GM12875 (cell line): Measurements from ENCODE around the gene SUV39H2.

Experiments used
- H3K4me3 ChIP-seq: one replicate; pipeline ENCODE4 v1.5.1; 2011; ENCODE audit warnings: low read depth, low read length, control low read depth
- TF ChIP-seq, protein P1 (sequence below): IDR thresholded peaks from 2 replicates; pipeline ENCODE4 v1.5.1; 2011; ENCODE audit warnings: low read depth, mild to moderate bottlenecking, control low read depth, inconsistent platforms, low read length, moderate library complexity, borderline replicate concordance; ENCODE audit not compliant: insufficient read depth

Gene SUV39H2, protein sequence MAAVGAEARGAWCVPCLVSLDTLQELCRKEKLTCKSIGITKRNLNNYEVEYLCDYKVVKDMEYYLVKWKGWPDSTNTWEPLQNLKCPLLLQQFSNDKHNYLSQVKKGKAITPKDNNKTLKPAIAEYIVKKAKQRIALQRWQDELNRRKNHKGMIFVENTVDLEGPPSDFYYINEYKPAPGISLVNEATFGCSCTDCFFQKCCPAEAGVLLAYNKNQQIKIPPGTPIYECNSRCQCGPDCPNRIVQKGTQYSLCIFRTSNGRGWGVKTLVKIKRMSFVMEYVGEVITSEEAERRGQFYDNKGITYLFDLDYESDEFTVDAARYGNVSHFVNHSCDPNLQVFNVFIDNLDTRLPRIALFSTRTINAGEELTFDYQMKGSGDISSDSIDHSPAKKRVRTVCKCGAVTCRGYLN

DNA sequence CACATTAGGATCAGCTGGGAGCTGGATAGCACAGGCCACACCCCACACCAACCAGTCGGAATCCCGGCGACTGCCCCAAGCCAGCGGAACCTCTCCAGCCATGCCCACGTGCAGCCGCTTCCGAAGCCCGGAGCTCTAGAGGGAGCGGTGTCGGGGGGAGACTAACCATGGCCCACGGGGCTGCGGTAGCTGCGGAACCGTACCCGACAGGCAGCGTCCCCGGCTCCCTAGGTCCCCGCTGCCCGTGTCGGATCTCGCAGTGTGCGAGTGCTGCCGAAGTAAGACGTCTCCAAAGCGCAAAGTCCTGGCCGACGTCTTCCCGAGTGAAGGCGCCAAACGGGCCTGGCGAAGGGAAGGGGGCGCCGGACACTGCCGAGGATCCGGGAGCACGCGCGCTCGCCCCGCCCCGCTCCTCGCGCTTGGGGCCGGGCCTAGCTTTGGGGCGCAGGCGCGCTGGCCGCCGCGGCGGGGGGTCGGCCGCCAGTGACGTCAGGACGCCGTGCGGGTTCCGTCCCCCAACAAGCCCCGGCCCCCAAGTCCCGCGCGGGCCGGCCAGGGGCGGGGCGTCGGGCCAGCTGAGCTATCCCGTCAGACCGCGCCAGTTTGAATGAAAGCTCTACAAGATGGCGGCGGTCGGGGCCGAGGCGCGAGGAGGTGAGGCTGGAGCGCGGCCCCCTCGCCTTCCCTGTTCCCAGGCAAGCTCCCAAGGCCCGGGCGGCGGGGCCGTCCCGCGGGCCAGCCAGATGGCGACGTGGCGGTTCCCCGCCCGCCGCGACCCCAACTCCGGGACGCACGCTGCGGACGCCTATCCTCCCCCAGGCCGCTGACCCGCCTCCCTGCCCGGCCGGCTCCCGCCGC lies at the start of gene SUV39H2:
Gene SUV39H2 (plus strand): TSS at position 601 of the 858 bp plus-strand sequence. CDS start 23 bp downstream, at position 624.
- H3K4me3 ChIP-seq, result peak within 1 kb of the TSS; percentile 87
- TF ChIP-seq, protein P1, sequence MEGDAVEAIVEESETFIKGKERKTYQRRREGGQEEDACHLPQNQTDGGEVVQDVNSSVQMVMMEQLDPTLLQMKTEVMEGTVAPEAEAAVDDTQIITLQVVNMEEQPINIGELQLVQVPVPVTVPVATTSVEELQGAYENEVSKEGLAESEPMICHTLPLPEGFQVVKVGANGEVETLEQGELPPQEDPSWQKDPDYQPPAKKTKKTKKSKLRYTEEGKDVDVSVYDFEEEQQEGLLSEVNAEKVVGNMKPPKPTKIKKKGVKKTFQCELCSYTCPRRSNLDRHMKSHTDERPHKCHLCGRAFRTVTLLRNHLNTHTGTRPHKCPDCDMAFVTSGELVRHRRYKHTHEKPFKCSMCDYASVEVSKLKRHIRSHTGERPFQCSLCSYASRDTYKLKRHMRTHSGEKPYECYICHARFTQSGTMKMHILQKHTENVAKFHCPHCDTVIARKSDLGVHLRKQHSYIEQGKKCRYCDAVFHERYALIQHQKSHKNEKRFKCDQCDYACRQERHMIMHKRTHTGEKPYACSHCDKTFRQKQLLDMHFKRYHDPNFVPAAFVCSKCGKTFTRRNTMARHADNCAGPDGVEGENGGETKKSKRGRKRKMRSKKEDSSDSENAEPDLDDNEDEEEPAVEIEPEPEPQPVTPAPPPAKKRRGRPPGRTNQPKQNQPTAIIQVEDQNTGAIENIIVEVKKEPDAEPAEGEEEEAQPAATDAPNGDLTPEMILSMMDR, result no peak

DNA sequence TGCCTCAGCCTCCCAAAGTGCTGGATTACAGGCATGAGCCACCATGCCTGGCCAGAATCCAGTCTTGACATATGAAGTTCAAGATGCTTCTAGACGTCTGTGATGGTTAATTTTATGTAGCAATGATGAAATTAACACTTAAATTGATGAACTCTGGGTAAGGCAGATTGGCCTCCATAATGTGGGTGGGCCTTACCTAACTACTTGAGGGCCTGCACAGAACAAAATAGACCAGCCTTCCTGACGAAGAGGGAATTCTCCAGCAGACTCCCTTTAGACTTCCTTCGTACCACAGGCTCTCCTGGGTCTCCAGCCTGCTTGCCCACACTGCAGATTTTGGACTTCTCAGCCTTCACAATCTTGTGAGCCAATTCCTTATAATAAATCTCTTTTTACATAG lies 45.6 kb upstream of the SUV39H2 start:
- TF ChIP-seq, protein P1, result no peak
- H3K4me3 ChIP-seq, result no peak overlapping the region

DNA sequence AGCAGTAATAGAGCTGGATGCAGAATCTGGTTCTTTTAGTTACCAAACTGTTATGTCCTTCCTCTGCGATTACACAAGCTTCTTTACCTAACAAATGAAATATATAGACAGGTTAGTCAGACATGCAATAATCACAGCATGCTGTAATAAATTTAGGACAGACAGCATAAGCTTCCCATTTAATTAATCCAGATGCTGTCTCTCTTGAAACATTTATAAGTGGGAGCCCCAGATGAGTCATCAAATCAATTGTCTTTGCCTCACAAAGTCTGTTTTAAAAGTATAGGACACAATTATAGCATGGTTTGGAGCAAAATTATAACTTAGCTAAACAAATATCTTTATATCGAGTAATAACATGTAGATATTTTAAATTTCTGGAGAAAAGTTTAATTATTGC lies 42.5 kb upstream of the SUV39H2 start:
- TF ChIP-seq, protein P1, result no peak
- H3K4me3 ChIP-seq, result no peak overlapping the region

DNA sequence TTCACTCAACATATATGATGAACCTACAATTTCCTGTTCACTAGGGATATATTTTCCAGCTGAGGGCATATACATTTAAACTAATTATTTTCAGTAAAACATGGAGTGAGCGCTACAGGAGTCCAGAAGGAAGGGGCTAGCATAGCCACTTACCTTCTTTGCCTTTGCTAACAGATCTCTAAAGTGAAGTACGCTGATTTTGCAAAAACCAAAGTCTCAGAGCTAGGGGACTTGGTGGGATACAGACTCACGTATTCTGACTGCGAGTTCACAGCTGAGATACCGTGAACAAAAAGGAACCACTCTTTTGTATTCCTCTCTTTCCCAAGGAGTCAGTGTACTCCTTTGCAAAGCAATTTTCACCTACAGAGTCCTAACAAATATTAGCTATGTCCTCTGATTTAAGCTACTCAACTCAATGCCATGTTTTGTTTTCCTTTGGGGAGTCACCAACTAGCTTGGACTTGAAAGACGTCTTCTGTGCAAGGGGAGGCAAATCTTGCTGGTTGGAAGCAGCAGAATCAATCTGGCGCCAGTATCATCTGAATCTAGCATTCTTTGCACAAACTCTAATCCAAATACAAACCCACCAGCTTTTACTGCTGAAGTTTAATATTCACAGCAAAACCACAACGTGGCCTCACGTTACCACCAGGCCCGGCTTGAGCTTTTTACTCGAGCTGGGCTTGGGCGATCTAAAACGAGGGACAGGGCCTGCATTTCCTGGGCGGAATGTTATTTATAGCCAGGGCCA lies 41.5 kb upstream of the SUV39H2 start:
- peak overlapping the region; percentile 71 for H3K4me3 ChIP-seq
- TF ChIP-seq, protein P1, result no peak

DNA sequence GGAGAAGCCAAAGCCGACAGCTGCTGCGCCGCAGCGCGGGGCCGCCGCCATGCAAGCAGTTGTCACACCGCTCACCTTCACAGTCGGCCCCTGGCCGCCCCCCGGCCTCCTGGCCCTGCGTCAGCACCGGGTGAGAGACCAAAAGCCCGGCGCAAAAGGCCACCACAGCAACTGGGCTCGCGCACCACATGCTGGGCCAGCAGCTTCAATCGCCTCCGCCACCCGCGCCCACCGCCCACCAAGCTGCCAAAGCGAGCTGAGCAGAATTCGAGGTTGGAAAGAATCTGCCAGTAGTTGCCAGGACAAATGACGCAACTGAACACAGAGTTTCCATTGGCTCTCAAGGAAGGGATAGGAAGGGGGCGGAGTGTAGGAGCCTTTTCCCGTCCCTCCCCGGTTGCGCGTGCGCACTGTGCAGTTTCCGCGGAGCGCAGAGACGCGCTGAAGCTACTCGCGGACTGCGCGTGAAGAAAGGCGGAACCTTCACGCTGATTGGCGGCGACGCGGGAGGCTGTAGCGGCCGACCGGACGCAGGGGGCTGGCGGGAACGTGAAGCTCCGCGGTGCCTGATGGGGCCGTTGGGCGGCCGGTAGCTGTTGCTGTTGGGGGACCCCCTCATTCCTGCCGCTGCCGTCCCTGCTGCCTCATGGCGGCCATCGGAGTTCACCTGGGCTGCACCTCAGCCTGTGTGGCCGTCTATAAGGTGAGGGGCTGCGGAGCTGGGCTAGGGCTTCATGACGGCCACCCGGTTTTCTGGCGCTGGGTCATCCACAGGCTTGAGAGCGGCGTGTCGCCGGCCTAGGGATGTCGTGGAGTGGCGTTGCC lies 40.7 kb upstream of the SUV39H2 start, which contains the start of the genes CDNF, HSPA14 and MSANTD7:
Gene CDNF (minus strand): TSS at position 281 of the 825 bp plus-strand sequence. CDS start 91 bp downstream, at position 190.
Gene HSPA14 (plus strand): TSS at position 550 of the 825 bp plus-strand sequence. CDS start 97 bp downstream, at position 647.
Gene MSANTD7 (plus strand): TSS at position 550 of the 825 bp plus-strand sequence. CDS start 3,979 bp downstream, outside the sequence.
- TF ChIP-seq, protein P1, result no peak

More for the DNA sequence above, 40.7 kb upstream of the SUV39H2 start, which contains the start of the genes CDNF, HSPA14 and MSANTD7:
- peak within 1 kb of the TSS; percentile 100 for H3K4me3 ChIP-seq
